Measurements from ENCODE around the gene CADPS2.
"Not testable (repeated sequence)": the region's sequence is repeated elsewhere in the genome, so short reads cannot be mapped to it uniquely, and the experiment has no call there.

CADPS2 gene

GRCh38 chr7:122709930-122710646 lies 176.2 kb downstream of the CADPS2 start:
- no peak for DNase-seq (ENCODE audit: low read depth)

- no peak for DNase-seq (ENCODE audit: low read depth)
These were observed 179.4 kb downstream of the CADPS2 start for GRCh38 chr7:122706836-122707235.

GRCh38 chr7:122702872-122703510 lies 183.3 kb downstream of the CADPS2 start, which contains the start of gene RNF148:
Gene RNF148, minus strand, starts transcription at chr7:122702922. Its CDS starts 172 bp downstream, at chr7:122702750.
- DNase-seq (ENCODE audit: low read depth): no peak

GRCh38 chr7:122699017-122699416 lies 187.2 kb downstream of the CADPS2 start, which contains the start of gene RNF133:
Gene RNF133, minus strand, starts transcription at chr7:122699117. Its CDS starts 199 bp downstream, at chr7:122698918.
- no peak for DNase-seq (ENCODE audit: low read depth)

- DNase-seq (ENCODE audit: low read depth): no peak
These were observed 190.4 kb downstream of the CADPS2 start for GRCh38 chr7:122695816-122696215.

- no peak for DNase-seq (ENCODE audit: low read depth)
These were observed 191.6 kb downstream of the CADPS2 start for GRCh38 chr7:122694697-122695096.

- DNase-seq (ENCODE audit: low read depth): no peak
These were observed 193.4 kb downstream of the CADPS2 start for GRCh38 chr7:122692769-122693309.

GRCh38 chr7:122691569-122692235 lies 194.6 kb downstream of the CADPS2 start:
- no peak for DNase-seq (ENCODE audit: low read depth)

- DNase-seq (ENCODE audit: low read depth): no peak
These were observed 196.7 kb downstream of the CADPS2 start for GRCh38 chr7:122689346-122690109.

GRCh38 chr7:122688400-122688998 lies 197.8 kb downstream of the CADPS2 start:
- DNase-seq (ENCODE audit: low read depth): no peak

GRCh38 chr7:122686360-122686878 lies 199.8 kb downstream of the CADPS2 start:
- DNase-seq (ENCODE audit: low read depth): no peak

GRCh38 chr7:122684504-122684903 lies 201.8 kb downstream of the CADPS2 start:
- no peak for DNase-seq (ENCODE audit: low read depth)

- no peak for DNase-seq (ENCODE audit: low read depth)
These were observed 203.3 kb downstream of the CADPS2 start for GRCh38 chr7:122682815-122683550.

GRCh38 chr7:122681186-122681585 lies 205.1 kb downstream of the CADPS2 start:
- not testable (repeated sequence) for DNase-seq (ENCODE audit: low read depth)

- DNase-seq (ENCODE audit: low read depth): no peak
These were observed 206.4 kb downstream of the CADPS2 start for GRCh38 chr7:122679813-122680212.

- DNase-seq (ENCODE audit: low read depth): not testable (repeated sequence)
These were observed 207.0 kb downstream of the CADPS2 start for GRCh38 chr7:122679269-122679709.

GRCh38 chr7:122677149-122677548 lies 209.1 kb downstream of the CADPS2 start:
- no peak for DNase-seq (ENCODE audit: low read depth)

- DNase-seq (ENCODE audit: low read depth): no peak
These were observed 209.8 kb downstream of the CADPS2 start for GRCh38 chr7:122676466-122676865.

GRCh38 chr7:122675621-122676020 lies 210.6 kb downstream of the CADPS2 start:
- no peak for DNase-seq (ENCODE audit: low read depth)

GRCh38 chr7:122675011-122675410 lies 211.2 kb downstream of the CADPS2 start:
- DNase-seq (ENCODE audit: low read depth): no peak

Data from fibroblast of the conjunctiva (primary cell).